Transverse colon (tissue), 4 donors: ENCODE measurements around the gene MIF.

Experiments
- EP300 ChIP-seq: sonication (generic); formaldehyde crosslinking; IDR thresholded peaks from one replicate; pipeline ENCODE4 v1.6.1; 2017; ENCODE audit warnings: antibody characterized with exemption, low read depth
- POLR2A ChIP-seq: fragments of 450-650 bp; IDR thresholded peaks from one replicate; pipeline ENCODE4 v1.6.1; 2016; ENCODE audit warnings: antibody characterized with exemption, mild to moderate bottlenecking, moderate library complexity
- POLR2AphosphoS5 ChIP-seq, 3 donors: sonication (generic); formaldehyde crosslinking; IDR thresholded peaks; one replicate each; pipeline ENCODE4 v1.6.1; 2016; ENCODE audit warnings: antibody characterized with exemption in 3 of 3
- TF ChIP-seq, protein P1 (sequence below), 5 experiments: fragments of 200-600 bp in 3 of 5; fragments of 450-650 bp in 2 of 5; sonication (generic) in 3 of 5; IDR thresholded peaks; 1 replicate in 2 of 5; 2 replicates in 3 of 5; pipeline ENCODE4 v1.5.1; 2016 to 2017; ENCODE audit warnings: antibody characterized with exemption in 5 of 5, inconsistent platforms in 3 of 5, mild to moderate bottlenecking in 2 of 5, moderate library complexity in 1 of 5

DNA sequence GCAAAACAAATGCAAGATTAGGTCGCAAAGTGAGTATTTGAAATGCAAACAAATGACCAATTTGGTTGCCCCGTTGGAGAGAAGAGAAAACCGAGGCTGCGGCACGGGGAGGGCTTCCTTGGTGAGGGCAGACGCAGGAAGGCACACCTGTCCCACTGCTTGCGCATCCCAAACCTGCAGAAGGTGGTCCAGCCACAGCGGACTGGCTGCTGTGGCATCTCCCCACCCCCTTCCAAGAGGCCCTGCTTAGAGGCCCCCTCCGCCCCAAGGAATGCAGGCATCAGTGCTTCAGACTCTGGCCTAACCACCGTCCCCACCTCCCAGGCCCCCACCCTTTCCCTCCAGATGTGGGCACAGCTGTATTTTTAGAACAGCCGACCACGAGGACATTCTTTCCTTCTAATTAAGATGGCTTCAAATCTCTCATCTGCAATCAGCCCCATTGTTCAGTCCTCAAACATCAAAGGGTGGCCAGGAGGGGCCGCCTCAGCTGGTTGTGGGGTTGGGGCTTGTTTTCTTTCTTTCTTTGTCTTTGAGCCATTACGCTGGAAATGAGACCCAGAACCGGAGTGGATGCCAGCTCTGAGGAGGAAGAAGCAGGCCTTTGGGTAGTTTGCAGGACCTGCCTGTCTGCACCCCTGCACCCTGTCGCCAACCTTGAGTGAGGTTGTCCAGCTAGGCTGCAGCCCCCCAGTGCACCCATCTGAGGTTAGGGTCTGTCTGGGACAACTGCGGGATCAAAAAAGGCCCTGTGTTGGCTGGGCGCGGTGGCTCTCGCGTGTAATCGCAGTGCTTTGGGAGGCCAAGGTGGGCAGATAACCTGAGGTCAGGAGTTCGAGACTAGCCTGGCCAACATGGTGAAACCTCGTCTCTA is 46.0 kb upstream of the MIF start:
- TF ChIP-seq POLR2A (no peak), EP300 (no peak), POLR2AphosphoS5 (IDR thresholded peaks at IDR 0.05) (peak in 1 of 3 donors; percentile 8)
- TF ChIP-seq, protein P1, sequence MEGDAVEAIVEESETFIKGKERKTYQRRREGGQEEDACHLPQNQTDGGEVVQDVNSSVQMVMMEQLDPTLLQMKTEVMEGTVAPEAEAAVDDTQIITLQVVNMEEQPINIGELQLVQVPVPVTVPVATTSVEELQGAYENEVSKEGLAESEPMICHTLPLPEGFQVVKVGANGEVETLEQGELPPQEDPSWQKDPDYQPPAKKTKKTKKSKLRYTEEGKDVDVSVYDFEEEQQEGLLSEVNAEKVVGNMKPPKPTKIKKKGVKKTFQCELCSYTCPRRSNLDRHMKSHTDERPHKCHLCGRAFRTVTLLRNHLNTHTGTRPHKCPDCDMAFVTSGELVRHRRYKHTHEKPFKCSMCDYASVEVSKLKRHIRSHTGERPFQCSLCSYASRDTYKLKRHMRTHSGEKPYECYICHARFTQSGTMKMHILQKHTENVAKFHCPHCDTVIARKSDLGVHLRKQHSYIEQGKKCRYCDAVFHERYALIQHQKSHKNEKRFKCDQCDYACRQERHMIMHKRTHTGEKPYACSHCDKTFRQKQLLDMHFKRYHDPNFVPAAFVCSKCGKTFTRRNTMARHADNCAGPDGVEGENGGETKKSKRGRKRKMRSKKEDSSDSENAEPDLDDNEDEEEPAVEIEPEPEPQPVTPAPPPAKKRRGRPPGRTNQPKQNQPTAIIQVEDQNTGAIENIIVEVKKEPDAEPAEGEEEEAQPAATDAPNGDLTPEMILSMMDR (IDR thresholded peaks at IDR 0.05) = no peak
